H9 (cell line): Measurements from ENCODE around the gene XXYLT1. TPM values are rescaled to one million over a fixed set of nuclear protein-coding genes. Genes with fewer than 3 reads are reported as not detected.

ENCODE experiments used
- DNase-seq: peaks from one replicate; pipeline ENCODE4 v3.0.0-alpha.2; 2017
- H2AFZ ChIP-seq: one replicate; pipeline ENCODE4 v1.6.1; 2013; ENCODE audit warnings: mild to moderate bottlenecking, low read length, control low read depth, moderate library complexity
- H2AK5ac ChIP-seq: 2 replicates; pipeline ENCODE4 v1.6.1; 2013; ENCODE audit warnings: low read length, control low read depth, mixed read lengths; ENCODE audit not compliant: insufficient read length
- H2BK120ac ChIP-seq: one replicate; pipeline ENCODE4 v1.6.1; 2013; ENCODE audit warnings: low read depth, mild to moderate bottlenecking, low read length, control low read depth, inconsistent platforms; ENCODE audit not compliant: poor library complexity, severe bottlenecking
- H2BK12ac ChIP-seq: 2 replicates; pipeline ENCODE4 v1.6.1; 2013; ENCODE audit warnings: low read length, control low read depth, mixed read lengths, low read depth; ENCODE audit not compliant: insufficient read length
- H2BK15ac ChIP-seq: 2 replicates; pipeline ENCODE4 v1.6.1; 2013; ENCODE audit warnings: low read depth, low read length, control low read depth
- H2BK20ac ChIP-seq: one replicate; pipeline ENCODE4 v1.6.1; 2013; ENCODE audit warnings: low read depth, mild to moderate bottlenecking, low read length, control low read depth, inconsistent platforms; ENCODE audit not compliant: poor library complexity, severe bottlenecking
- H2BK5ac ChIP-seq: 2 replicates; pipeline ENCODE4 v1.6.1; 2013; ENCODE audit warnings: low read length, control low read depth, mixed read lengths; ENCODE audit not compliant: insufficient read length
- H3K14ac ChIP-seq: 2 replicates; pipeline ENCODE4 v1.6.1; 2013; ENCODE audit warnings: low read length, control low read depth; ENCODE audit not compliant: insufficient read depth
- H3K18ac ChIP-seq: 2 replicates; pipeline ENCODE4 v1.6.1; 2013; ENCODE audit warnings: low read depth, mild to moderate bottlenecking, mixed read lengths, low read length, control low read depth; ENCODE audit not compliant: insufficient read length
- H3K23ac ChIP-seq: 2 replicates; pipeline ENCODE4 v1.6.1; 2013; ENCODE audit warnings: low read length, control low read depth, mixed read lengths, low read depth; ENCODE audit not compliant: insufficient read length
- H3K23me2 ChIP-seq: 2 replicates; pipeline ENCODE4 v1.6.1; 2013; ENCODE audit warnings: low read depth, mild to moderate bottlenecking, mixed read lengths, low read length, control low read depth; ENCODE audit not compliant: insufficient read length, poor library complexity, severe bottlenecking
- H3K27ac ChIP-seq: 2 replicates; pipeline ENCODE4 v1.5.1; 2013; ENCODE audit warnings: low read length, control low read depth, mixed read lengths, low read depth; ENCODE audit not compliant: insufficient read length
- H3K27me3 ChIP-seq: 2 replicates; pipeline ENCODE4 v1.6.1; 2013; ENCODE audit warnings: low read length, control low read depth, inconsistent platforms; ENCODE audit not compliant: insufficient read depth
- H3K4ac ChIP-seq: 2 replicates; pipeline ENCODE4 v1.6.1; 2013; ENCODE audit warnings: low read depth, mild to moderate bottlenecking, control low read depth, inconsistent platforms, low read length, moderate library complexity
- H3K4me1 ChIP-seq: 2 replicates; pipeline ENCODE4 v1.6.1; 2013; ENCODE audit warnings: low read length, control low read depth, inconsistent platforms; ENCODE audit not compliant: insufficient read depth
- H3K4me2 ChIP-seq: 2 replicates; pipeline ENCODE4 v1.6.1; 2013; ENCODE audit warnings: low read length, control low read depth, mixed read lengths; ENCODE audit not compliant: insufficient read length, insufficient read depth
- H3K56ac ChIP-seq: 2 replicates; pipeline ENCODE4 v1.6.1; 2013; ENCODE audit warnings: low read depth, mild to moderate bottlenecking, mixed read lengths, low read length, control low read depth; ENCODE audit not compliant: insufficient read length
- H3K79me1 ChIP-seq: 2 replicates; pipeline ENCODE4 v1.6.1; 2013; ENCODE audit warnings: low read depth, mild to moderate bottlenecking, moderate library complexity, low read length, control low read depth, inconsistent platforms; ENCODE audit not compliant: insufficient read depth, poor library complexity, severe bottlenecking
- H3K79me2 ChIP-seq: 2 replicates; pipeline ENCODE4 v1.6.1; 2013; ENCODE audit warnings: low read length, control low read depth, inconsistent platforms; ENCODE audit not compliant: insufficient read depth
- H3K9ac ChIP-seq: 2 replicates; pipeline ENCODE4 v1.6.1; 2013; ENCODE audit warnings: low read length, control low read depth, mixed read lengths; ENCODE audit not compliant: insufficient read length; ENCODE audit errors: extremely low read depth
- H3K9me3 ChIP-seq: one replicate; pipeline ENCODE4 v1.6.1; 2013; ENCODE audit warnings: low read depth, low read length, inconsistent platforms; ENCODE audit not compliant: control insufficient read depth
- H3T11ph ChIP-seq: one replicate; pipeline ENCODE4 v1.6.1; 2013; ENCODE audit warnings: mild to moderate bottlenecking, low read length, control low read depth, inconsistent platforms
- H4K20me1 ChIP-seq: one replicate; pipeline ENCODE4 v1.6.1; 2013; ENCODE audit not compliant: control insufficient read depth, insufficient read length, insufficient read depth
- H4K5ac ChIP-seq: 2 replicates; pipeline ENCODE4 v1.6.1; 2013; ENCODE audit warnings: low read depth, mild to moderate bottlenecking, mixed read lengths, low read length, control low read depth; ENCODE audit not compliant: insufficient read length
- H4K8ac ChIP-seq: replicated peaks from 2 replicates; pipeline ENCODE4 v1.6.1; 2013; ENCODE audit warnings: low read length, control low read depth, mixed read lengths, low read depth; ENCODE audit not compliant: insufficient read length
- H4K91ac ChIP-seq: 2 replicates; pipeline ENCODE4 v1.6.1; 2013; ENCODE audit warnings: low read depth, mild to moderate bottlenecking, moderate library complexity, mixed read lengths, low read length, control low read depth; ENCODE audit not compliant: insufficient read length
- H3K27ac Mint-ChIP-seq, 3 experiments: 2 replicates in 2 of 3; 3 replicates in 1 of 3; pipeline ENCODE4 v1.8.0; 2020 to 2021; ENCODE audit warnings: mixed read lengths in 3 of 3, mild to moderate bottlenecking in 1 of 3, moderate library complexity in 1 of 3
- H3K27me3 Mint-ChIP-seq: 2 replicates; pipeline ENCODE4 v1.8.0; 2021; ENCODE audit warnings: low read depth, mild to moderate bottlenecking, moderate library complexity, mixed read lengths
- H3K36me3 Mint-ChIP-seq, 3 experiments: 2 replicates in 2 of 3; 3 replicates in 1 of 3; pipeline ENCODE4 v1.8.0; 2020 to 2021; ENCODE audit warnings: low read depth in 3 of 3, mixed read lengths in 3 of 3; ENCODE audit not compliant: insufficient read depth in 1 of 3
- H3K4me1 Mint-ChIP-seq, 2 experiments: 2 replicates each; pipeline ENCODE4 v1.8.0; 2020; ENCODE audit warnings: mixed read lengths in 2 of 2
- H3K4me3 Mint-ChIP-seq, 2 experiments: 2 replicates in 1 of 2; 3 replicates in 1 of 2; pipeline ENCODE4 v1.8.0; 2020 to 2021; ENCODE audit warnings: mild to moderate bottlenecking in 2 of 2, mixed read lengths in 2 of 2, moderate library complexity in 1 of 2
- H3K9me3 Mint-ChIP-seq, 2 experiments: 2 replicates in 1 of 2; 3 replicates in 1 of 2; pipeline ENCODE4 v1.8.0; 2020; ENCODE audit warnings: mild to moderate bottlenecking in 2 of 2, mixed read lengths in 2 of 2, moderate library complexity in 1 of 2
- WGBS: extraction: QIAGEN DNeasy Blood & Tissue Kit; methylation state at CpG from one replicate; pipeline ENCODE4 v1.1.7; 2013; ENCODE audit warnings: missing lambda C conversion rate, low lambda C conversion rate, mixed read lengths; ENCODE audit not compliant: insufficient read length; ENCODE audit errors: extremely low coverage; 5-methylcytosine and 5-hydroxymethylcytosine counted together
- total RNA-seq: library from RNA; stranded (reverse); gene quantifications from 2 replicates; pipeline ENCODE4 v1.2.1, GENCODE V29; 2021
- TF ChIP-seq, protein P1 (sequence below): fragments of 200-600 bp; sonication (generic); conservative IDR thresholded peaks from 3 replicates; pipeline ENCODE4 v1.8.0; 2021; ENCODE audit warnings: antibody characterized with exemption, mild to moderate bottlenecking

The XXYLT1 gene
- total RNA-seq, 1 experiment from 2014 or later = 22.7 TPM

DNA sequence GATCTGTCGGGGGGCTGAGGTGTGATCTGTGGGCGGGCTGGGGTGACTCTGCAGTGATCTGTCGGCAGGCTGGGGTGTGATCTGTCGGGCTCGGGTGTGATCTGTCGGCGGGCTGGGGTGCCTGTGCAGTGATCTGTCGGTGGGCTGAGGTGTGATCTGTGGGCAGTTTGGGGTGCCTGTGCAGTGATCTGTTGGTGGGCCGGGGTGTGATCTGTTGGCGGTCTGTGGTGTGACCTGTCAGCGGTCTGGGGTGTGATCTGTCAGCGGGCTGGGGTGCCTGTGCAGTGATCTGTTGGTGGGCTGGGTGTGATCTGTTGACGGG lies 205.1 kb downstream of the XXYLT1 start:
- no peak overlapping the region for H3K4me3 Mint-ChIP-seq
- Histone ChIP-seq H3K23ac (no peak overlapping the region), H3T11ph (no peak overlapping the region), H4K8ac (no peak overlapping the region), H3K14ac (no peak overlapping the region), H2AK5ac (no peak overlapping the region), H3K23me2 (no peaks in the 10 kb centered on the region), H2BK20ac (no peak overlapping the region), H2BK12ac (no peak overlapping the region), H3K79me1 (no peaks in the 10 kb centered on the region), H3K79me2 (peaks cover 2% of the 10 kb centered on the region; the same call in 1 of the 2 replicates), H3K56ac (no peak overlapping the region), H3K9ac (no peak overlapping the region), H4K5ac (no peak overlapping the region), H2BK5ac (no peak overlapping the region), H3K9me3 (no peaks in the 10 kb centered on the region), H3K27ac (no peak overlapping the region), H2AFZ (no peak overlapping the region), H3K4ac (no peak overlapping the region), H3K27me3 (no peaks in the 10 kb centered on the region), H3K18ac (no peak overlapping the region), H2BK15ac (no peak overlapping the region), H3K4me2 (no peak overlapping the region), H4K20me1 (no peaks in the 10 kb centered on the region), H4K91ac (no peak overlapping the region), H3K4me1 (no peaks in the 10 kb centered on the region), H2BK120ac (no peak overlapping the region)
- no CpG with 5 or more reads among the region's 13 CpGs for WGBS
- peaks cover 29 to 47% (median 32%) of the 10 kb centered on the region in 3 experiments for H3K36me3 Mint-ChIP-seq
- H3K4me1 Mint-ChIP-seq = peaks cover 7 to 17% of the 10 kb centered on the region in 2 experiments
- H3K27me3 Mint-ChIP-seq = no peaks in the 10 kb centered on the region; the same call in 1 of the 2 replicates
- H3K27ac Mint-ChIP-seq = no peak overlapping the region
- TF ChIP-seq, protein P1, sequence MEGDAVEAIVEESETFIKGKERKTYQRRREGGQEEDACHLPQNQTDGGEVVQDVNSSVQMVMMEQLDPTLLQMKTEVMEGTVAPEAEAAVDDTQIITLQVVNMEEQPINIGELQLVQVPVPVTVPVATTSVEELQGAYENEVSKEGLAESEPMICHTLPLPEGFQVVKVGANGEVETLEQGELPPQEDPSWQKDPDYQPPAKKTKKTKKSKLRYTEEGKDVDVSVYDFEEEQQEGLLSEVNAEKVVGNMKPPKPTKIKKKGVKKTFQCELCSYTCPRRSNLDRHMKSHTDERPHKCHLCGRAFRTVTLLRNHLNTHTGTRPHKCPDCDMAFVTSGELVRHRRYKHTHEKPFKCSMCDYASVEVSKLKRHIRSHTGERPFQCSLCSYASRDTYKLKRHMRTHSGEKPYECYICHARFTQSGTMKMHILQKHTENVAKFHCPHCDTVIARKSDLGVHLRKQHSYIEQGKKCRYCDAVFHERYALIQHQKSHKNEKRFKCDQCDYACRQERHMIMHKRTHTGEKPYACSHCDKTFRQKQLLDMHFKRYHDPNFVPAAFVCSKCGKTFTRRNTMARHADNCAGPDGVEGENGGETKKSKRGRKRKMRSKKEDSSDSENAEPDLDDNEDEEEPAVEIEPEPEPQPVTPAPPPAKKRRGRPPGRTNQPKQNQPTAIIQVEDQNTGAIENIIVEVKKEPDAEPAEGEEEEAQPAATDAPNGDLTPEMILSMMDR = no peak
- DNase-seq = no peak
- H3K9me3 Mint-ChIP-seq = peaks cover 6 to 18% of the 10 kb centered on the region in 2 experiments; a peak in 3 of 5 replicates
